Brain microvascular endothelial cell (primary cell): ENCODE data around the gene EIPR1.

Source experiments
- DNase-seq: peaks from one replicate; pipeline ENCODE4 v3.0.0-alpha.2; 2020
- H3K27ac ChIP-seq: fragments of 250-450 bp; sonication (Bioruptor Pico); 2 replicates; pipeline ENCODE4 v1.5.1; 2020; ENCODE audit warnings: mild to moderate bottlenecking, moderate library complexity
- H3K27me3 ChIP-seq: fragments of 250-450 bp; sonication (Bioruptor Pico); replicated peaks from 2 replicates; pipeline ENCODE4 v1.5.1; 2020; ENCODE audit warnings: mild to moderate bottlenecking
- H3K36me3 ChIP-seq: fragments of 250-450 bp; sonication (Bioruptor Pico); replicated peaks from 2 replicates; pipeline ENCODE4 v1.5.1; 2020; ENCODE audit warnings: mild to moderate bottlenecking
- H3K4me3 ChIP-seq: 2 replicates; pipeline ENCODE4 v1.5.1; 2011; ENCODE audit warnings: low read depth, mild to moderate bottlenecking, control low read depth, low read length, moderate library complexity
- in situ Hi-C: cut with HindIII; loops from 2 replicates; pipeline ENCODE4 v1.10.0; 2017; ENCODE audit warnings: low sequenced_read_pairs, low pct_ligation_motif_present
- TF ChIP-seq, protein P1 (sequence below): IDR thresholded peaks from 2 replicates; pipeline ENCODE4 v1.5.1; 2011; ENCODE audit warnings: low read depth, mild to moderate bottlenecking, moderate library complexity, low read length, control low read depth, inconsistent platforms; ENCODE audit errors: missing control alignments

Gene EIPR1

GRCh38 chr2:3405876-3406275 lies 28.3 kb upstream of the EIPR1 start:
- TF ChIP-seq, protein P1, sequence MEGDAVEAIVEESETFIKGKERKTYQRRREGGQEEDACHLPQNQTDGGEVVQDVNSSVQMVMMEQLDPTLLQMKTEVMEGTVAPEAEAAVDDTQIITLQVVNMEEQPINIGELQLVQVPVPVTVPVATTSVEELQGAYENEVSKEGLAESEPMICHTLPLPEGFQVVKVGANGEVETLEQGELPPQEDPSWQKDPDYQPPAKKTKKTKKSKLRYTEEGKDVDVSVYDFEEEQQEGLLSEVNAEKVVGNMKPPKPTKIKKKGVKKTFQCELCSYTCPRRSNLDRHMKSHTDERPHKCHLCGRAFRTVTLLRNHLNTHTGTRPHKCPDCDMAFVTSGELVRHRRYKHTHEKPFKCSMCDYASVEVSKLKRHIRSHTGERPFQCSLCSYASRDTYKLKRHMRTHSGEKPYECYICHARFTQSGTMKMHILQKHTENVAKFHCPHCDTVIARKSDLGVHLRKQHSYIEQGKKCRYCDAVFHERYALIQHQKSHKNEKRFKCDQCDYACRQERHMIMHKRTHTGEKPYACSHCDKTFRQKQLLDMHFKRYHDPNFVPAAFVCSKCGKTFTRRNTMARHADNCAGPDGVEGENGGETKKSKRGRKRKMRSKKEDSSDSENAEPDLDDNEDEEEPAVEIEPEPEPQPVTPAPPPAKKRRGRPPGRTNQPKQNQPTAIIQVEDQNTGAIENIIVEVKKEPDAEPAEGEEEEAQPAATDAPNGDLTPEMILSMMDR, result no peak
- Histone ChIP-seq H3K27me3 (no peaks in the 10 kb centered on the region), H3K4me3 (no peak overlapping the region), H3K36me3 (peaks cover 24% of the 10 kb centered on the region), H3K27ac (no peak overlapping the region)
- DNase-seq, result no peak
- in situ Hi-C loops, result no loop called here

- DNase-seq, result no peak
- no peaks in the 10 kb centered on the region for H3K27me3 ChIP-seq
- in situ Hi-C loops, result no loop called here
- TF ChIP-seq, protein P1, result no peak
- H3K36me3 ChIP-seq, result peaks cover 27% of the 10 kb centered on the region
- no peak overlapping the region for H3K27ac ChIP-seq
- no peak overlapping the region for H3K4me3 ChIP-seq
Observed at GRCh38 chr2:3405307-3405706, 27.7 kb upstream of the EIPR1 start.

- DNase-seq, result no peak
- in situ Hi-C loops, result no loop called here
- no peaks in the 10 kb centered on the region for H3K27me3 ChIP-seq
- TF ChIP-seq, protein P1, result no peak
- no peak overlapping the region for H3K4me3 ChIP-seq
- H3K36me3 ChIP-seq, result peaks cover 27% of the 10 kb centered on the region
- no peak overlapping the region for H3K27ac ChIP-seq
Observed at GRCh38 chr2:3404349-3404894, 26.8 kb upstream of the EIPR1 start.

DNA sequence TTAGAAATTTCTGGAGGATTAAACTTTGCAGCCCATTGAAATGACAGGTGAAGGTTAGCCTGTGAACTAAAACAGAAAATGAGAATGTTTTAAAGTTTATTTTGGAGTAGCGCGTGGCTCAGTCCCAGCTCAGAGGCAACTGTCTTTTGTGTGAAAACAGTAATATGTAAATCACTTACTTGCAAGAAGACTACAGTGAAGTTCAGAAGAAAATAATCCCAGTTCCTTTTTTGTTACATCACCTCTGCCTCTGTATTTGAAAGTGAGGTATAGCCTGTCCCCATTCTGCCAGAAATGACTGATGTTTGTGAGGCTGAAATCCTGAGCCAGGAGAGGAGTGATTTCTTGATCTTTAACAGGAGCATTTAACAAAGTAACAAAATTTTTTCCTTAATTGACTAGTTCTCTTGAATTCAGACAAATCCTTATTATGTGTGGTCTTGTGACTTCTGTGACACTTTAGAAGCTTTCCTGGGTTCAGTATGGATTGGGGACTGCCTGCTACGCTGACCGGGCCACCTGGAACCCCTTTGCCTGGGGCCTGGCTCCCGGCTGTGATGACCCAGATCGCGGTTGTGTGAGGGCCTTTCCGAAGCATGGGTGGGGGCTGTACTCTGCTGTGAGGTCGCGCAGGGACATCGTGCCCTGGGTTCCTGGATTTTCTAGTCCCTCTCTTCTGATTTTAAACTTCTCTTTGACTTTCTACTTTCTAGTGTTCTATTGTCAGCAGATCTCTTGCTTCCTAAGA lies 26.1 kb upstream of the EIPR1 start:
- no peak for DNase-seq
- Histone ChIP-seq H3K27ac (no peak overlapping the region), H3K36me3 (peaks cover 27% of the 10 kb centered on the region), H3K4me3 (no peak overlapping the region), H3K27me3 (no peaks in the 10 kb centered on the region)
- in situ Hi-C loops, result no loop called here
- TF ChIP-seq, protein P1, result no peak

DNA sequence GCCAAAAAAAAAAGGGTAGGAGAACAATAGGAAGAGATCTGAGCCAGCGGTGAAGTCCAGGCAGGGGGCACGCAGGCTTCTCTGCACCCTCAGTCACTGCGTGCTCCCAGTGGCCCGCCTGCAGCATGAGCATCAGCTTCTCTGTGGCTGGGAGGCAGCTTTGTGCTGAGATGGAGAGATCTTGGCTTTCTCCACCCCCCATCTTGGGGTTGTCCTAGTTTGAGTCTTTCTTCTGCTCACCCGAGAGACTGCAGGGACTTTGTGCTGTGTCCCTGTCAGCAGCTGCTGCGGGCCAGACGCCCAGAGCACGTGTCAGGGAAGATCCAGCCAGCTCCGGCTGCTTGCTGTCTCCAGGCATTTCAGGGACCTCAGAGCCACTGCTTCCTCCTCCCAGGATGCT lies 22.2 kb upstream of the EIPR1 start:
- Histone ChIP-seq H3K27ac (no peak overlapping the region), H3K4me3 (no peak overlapping the region), H3K27me3 (no peaks in the 10 kb centered on the region), H3K36me3 (peaks cover 18% of the 10 kb centered on the region)
- TF ChIP-seq, protein P1, result no peak
- no peak for DNase-seq
- in situ Hi-C loops, result no loop called here

- DNase-seq, result no peak
- Histone ChIP-seq H3K4me3 (no peak overlapping the region), H3K27ac (no peak overlapping the region), H3K27me3 (no peaks in the 10 kb centered on the region), H3K36me3 (peaks cover 18% of the 10 kb centered on the region)
- in situ Hi-C loops, result no loop called here
- TF ChIP-seq, protein P1, result no peak
Observed at GRCh38 chr2:3399381-3399780, 21.8 kb upstream of the EIPR1 start.
